Measurements from ENCODE around the gene SNIP1.

- TF ChIP-seq CTCF (IDR thresholded peaks at IDR 0.05; ENCODE audit: poor library complexity, severe bottlenecking) (no peak), POLR2AphosphoS5 (IDR thresholded peaks at IDR 0.05) (no peak), SMC3 (conservative IDR thresholded peaks at IDR 0.05; ENCODE audit: poor library complexity) (no peak), TAF1 (IDR thresholded peaks at IDR 0.05; ENCODE audit: low read depth) (no peak)
Measured at GRCh38 chr1:37485902-37486679, 68.0 kb downstream of the SNIP1 start.

All from neural cell (in vitro differentiated cells).